CD14-positive monocyte (primary cell): ENCODE data around the gene NKX1-1. TPM values are rescaled to one million over a fixed set of nuclear protein-coding genes. Genes with fewer than 3 reads are reported as not detected.

Experiments used
- DNase-seq, 3 donors: peaks; one replicate each; pipeline ENCODE4 v3.0.0-alpha.2; 2011 to 2022
- H2AFZ ChIP-seq: 2 replicates; pipeline ENCODE4 v1.6.0; 2012; ENCODE audit warnings: mild to moderate bottlenecking, low read depth, low read length, inconsistent platforms; ENCODE audit not compliant: insufficient read depth, poor library complexity, severe bottlenecking
- H3K27ac ChIP-seq, 2 donors: 1 replicate in 1 of 2; 2 replicates in 1 of 2; pipeline ENCODE4 v1.5.1; 2012 to 2013; ENCODE audit warnings: low read length in 2 of 2, control low read depth in 1 of 2, inconsistent platforms in 1 of 2, low read depth in 1 of 2, mild to moderate bottlenecking in 1 of 2
- H3K27me3 ChIP-seq, 2 donors: one replicate each; pipeline versions ENCODE4 v1.6.0 to v1.6.1; 2011 to 2013; ENCODE audit warnings: low read length in 2 of 2; ENCODE audit not compliant: control insufficient read depth in 2 of 2, insufficient read depth in 2 of 2
- H3K36me3 ChIP-seq, 2 donors: replicated peaks in 1 of 2; 1 replicate in 1 of 2; 2 replicates in 1 of 2; pipeline versions ENCODE4 v1.5.1 to v1.6.1; 2012 to 2013; ENCODE audit warnings: low read length in 2 of 2, control low read depth in 1 of 2, inconsistent platforms in 1 of 2, mild to moderate bottlenecking in 1 of 2; ENCODE audit not compliant: insufficient read depth in 2 of 2, control insufficient read depth in 1 of 2
- H3K4me1 ChIP-seq, 2 donors: 1 replicate in 1 of 2; 2 replicates in 1 of 2; pipeline versions ENCODE4 v1.5.1 to v1.6.1; 2012 to 2013; ENCODE audit warnings: low read length in 2 of 2, control low read depth in 1 of 2, inconsistent platforms in 1 of 2, mild to moderate bottlenecking in 1 of 2, moderate library complexity in 1 of 2; ENCODE audit not compliant: insufficient read depth in 2 of 2, control insufficient read depth in 1 of 2
- H3K4me2 ChIP-seq: replicated peaks from 2 replicates; pipeline ENCODE3; 2012; ENCODE audit warnings: low read length, moderate library complexity, mild to moderate bottlenecking; ENCODE audit not compliant: poor library complexity, severe bottlenecking; ENCODE audit errors: extremely low read depth
- H3K4me3 ChIP-seq, 3 experiments: fragments of 200-600 bp in 1 of 3; sonication (generic) in 1 of 3; replicated peaks in 1 of 3; 1 replicate in 2 of 3; 2 replicates in 1 of 3; pipeline ENCODE4 v1.5.1; 2011 to 2013; ENCODE audit warnings: low read length in 3 of 3, mild to moderate bottlenecking in 3 of 3, control low read depth in 2 of 3, low read depth in 2 of 3, inconsistent platforms in 1 of 3, moderate library complexity in 1 of 3
- H3K79me2 ChIP-seq: 2 replicates; pipeline ENCODE4 v1.6.0; 2012; ENCODE audit warnings: mild to moderate bottlenecking, control low read depth, inconsistent platforms, low read length, moderate library complexity; ENCODE audit not compliant: insufficient read depth
- H3K9ac ChIP-seq: 2 replicates; pipeline ENCODE4 v1.6.0; 2017; ENCODE audit warnings: low read length, mild to moderate bottlenecking; ENCODE audit not compliant: insufficient read depth, poor library complexity, severe bottlenecking
- H3K9me3 ChIP-seq, 2 donors: replicated peaks in 1 of 2; 1 replicate in 1 of 2; 2 replicates in 1 of 2; pipeline versions ENCODE4 v1.5.1 to v1.6.1; 2012 to 2013; ENCODE audit warnings: low read length in 2 of 2, control low read depth in 1 of 2; ENCODE audit not compliant: control insufficient read depth in 1 of 2, insufficient read depth in 1 of 2
- H4K20me1 ChIP-seq: 2 replicates; pipeline ENCODE4 v1.6.0; 2012; ENCODE audit warnings: mild to moderate bottlenecking, low read length, control low read depth, moderate library complexity; ENCODE audit not compliant: insufficient read depth
- H3K27ac Mint-ChIP-seq, 7 donors: one replicate each; pipeline ENCODE4 v1.8.0; 2020; ENCODE audit warnings: mild to moderate bottlenecking in 7 of 7, mixed read lengths in 7 of 7, moderate library complexity in 6 of 7, inconsistent platforms in 2 of 7
- H3K27me3 Mint-ChIP-seq, 3 donors: one replicate each; pipeline ENCODE4 v1.8.0; 2021 to 2022; ENCODE audit warnings: low read depth in 3 of 3, mild to moderate bottlenecking in 3 of 3, mixed read lengths in 3 of 3, moderate library complexity in 3 of 3, inconsistent platforms in 1 of 3
- H3K36me3 Mint-ChIP-seq, 2 donors: one replicate each; pipeline ENCODE4 v1.8.0; 2020; ENCODE audit warnings: mixed read lengths in 2 of 2, inconsistent platforms in 1 of 2, mild to moderate bottlenecking in 1 of 2
- H3K4me1 Mint-ChIP-seq: one replicate; pipeline ENCODE4 v1.8.0; 2020; ENCODE audit warnings: mild to moderate bottlenecking, mixed read lengths
- H3K4me3 Mint-ChIP-seq, 2 donors: one replicate each; pipeline ENCODE4 v1.8.0; 2020; ENCODE audit warnings: mild to moderate bottlenecking in 2 of 2, mixed read lengths in 2 of 2, moderate library complexity in 1 of 2
- H3K9me3 Mint-ChIP-seq, 7 donors: one replicate each; pipeline ENCODE4 v1.8.0; 2020 to 2022; ENCODE audit warnings: mixed read lengths in 7 of 7, mild to moderate bottlenecking in 6 of 7, moderate library complexity in 6 of 7, inconsistent platforms in 2 of 7
- CTCF ChIP-seq: fragments of 200-600 bp; IDR thresholded peaks from one replicate; pipeline ENCODE4 v1.8.0; 2022; ENCODE audit warnings: antibody characterized with exemption, mild to moderate bottlenecking
- WGBS: methylation state at CpG from one replicate; pipeline ENCODE4 v1.1.5; 2013; ENCODE audit warnings: missing lambda C conversion rate; ENCODE audit not compliant: insufficient coverage; 5-methylcytosine and 5-hydroxymethylcytosine counted together
- intact Hi-C, 2 donors: fragments of 100-400 bp; cut with micrococcal nuclease; formaldehyde crosslinking; loops; one replicate each; pipeline versions ENCODE4 v1.15.0 to v1.15.1; 2023
- polyA plus RNA-seq, 3 donors: library from polyadenylated mRNA; depleted of rRNA in 1 of 3; unstranded in 2 of 3; stranded (reverse) in 1 of 3; fragments of 300-500 nt in 2 of 3; fragments of >200 nt in 1 of 3; fragmentation: Illumina TruSeq in 2 of 3; gene quantifications; 1 replicate in 2 of 3; 2 replicates in 1 of 3; pipeline ENCODE4 v1.2.3, GENCODE V29; 2012 to 2021

The NKX1-1 gene
- polyA plus RNA-seq, 3 donors, result not detected

- Histone ChIP-seq H3K4me1 (no peaks in the 10 kb centered on the region), H3K4me3 (no peak overlapping the region), H3K79me2 (no peaks in the 10 kb centered on the region), H3K9ac (no peak overlapping the region), H3K4me2 (no peak overlapping the region), H3K27ac (no peak overlapping the region), H3K27me3 (no peaks in the 10 kb centered on the region), H4K20me1 (no peaks in the 10 kb centered on the region), H3K36me3 (peaks cover 32 to 48% of the 10 kb centered on the region in 2 donors), H2AFZ (no peak overlapping the region), H3K9me3 (peaks cover 0 to 8% of the 10 kb centered on the region in 2 donors)
- Mint-ChIP-seq H3K4me1 (no peaks in the 10 kb centered on the region), H3K4me3 (no peak overlapping the region), H3K27ac (no peak overlapping the region), H3K36me3 (peaks cover 28 to 57% of the 10 kb centered on the region in 2 donors), H3K27me3 (no peaks in the 10 kb centered on the region), H3K9me3 (peaks cover 0 to 10% (median 5%) of the 10 kb centered on the region in 7 donors)
- TF ChIP-seq CTCF, result no peak
- intact Hi-C loops, result no loop called here
- DNase-seq, result no peak
- WGBS, result 98% methylated on average over 30 of the region's 32 CpGs
Measured at GRCh38 chr4:1376841-1377605, 29.2 kb downstream of the NKX1-1 start.

GRCh38 chr4:1376391-1376840 lies 29.8 kb downstream of the NKX1-1 start:
- H3K9me3 ChIP-seq, result peaks cover 0 to 10% of the 10 kb centered on the region in 2 donors
- WGBS, result 96% methylated on average over 23 of the region's 23 CpGs
- H3K9ac ChIP-seq, result no peak overlapping the region
- Mint-ChIP-seq H3K4me1 (no peaks in the 10 kb centered on the region), H3K9me3 (peaks cover 0 to 12% (median 5%) of the 10 kb centered on the region in 7 donors), H3K27me3 (no peaks in the 10 kb centered on the region), H3K4me3 (no peak overlapping the region), H3K36me3 (peaks cover 33 to 57% of the 10 kb centered on the region in 2 donors), H3K27ac (no peak overlapping the region)
- DNase-seq, result no peak
- H3K79me2 ChIP-seq, result no peaks in the 10 kb centered on the region
- peaks cover 32 to 54% of the 10 kb centered on the region in 2 donors for H3K36me3 ChIP-seq
- H4K20me1 ChIP-seq, result no peaks in the 10 kb centered on the region
- no peak overlapping the region for H2AFZ ChIP-seq
- H3K4me3 ChIP-seq, result no peak overlapping the region
- no peak overlapping the region for H3K4me2 ChIP-seq
- intact Hi-C loops, result no loop called here
- H3K4me1 ChIP-seq, result no peaks in the 10 kb centered on the region
- no peak overlapping the region for H3K27ac ChIP-seq
- no peak for TF ChIP-seq CTCF
- H3K27me3 ChIP-seq, result no peaks in the 10 kb centered on the region
